Chondrocyte (in vitro differentiated cells): ENCODE measurements around the gene CALU. TPM values are rescaled to one million over a fixed set of nuclear protein-coding genes. Genes with fewer than 3 reads are reported as not detected.
A peak's percentile ranks its signal among the peaks of the same experiment; 100 is the strongest.

Experiments
- DNase-seq: peaks from one replicate; pipeline ENCODE4 v3.0.0; 2021; ENCODE audit warnings: mixed read lengths, low spot score
- H3K27ac Mint-ChIP-seq: one replicate; pipeline ENCODE4 v1.8.0; 2021; ENCODE audit warnings: mild to moderate bottlenecking, moderate library complexity, mixed read lengths; ENCODE audit not compliant: unreplicated experiment
- H3K27me3 Mint-ChIP-seq: 2 replicates; pipeline ENCODE4 v1.8.0; 2021; ENCODE audit warnings: low read depth, mixed read lengths
- H3K36me3 Mint-ChIP-seq: 2 replicates; pipeline ENCODE4 v1.8.0; 2021; ENCODE audit warnings: low read depth, mixed read lengths
- H3K4me1 Mint-ChIP-seq: 2 replicates; pipeline ENCODE4 v1.8.0; 2021; ENCODE audit warnings: low read depth, mild to moderate bottlenecking, mixed read lengths
- H3K4me3 Mint-ChIP-seq: one replicate; pipeline ENCODE4 v1.8.0; 2021; ENCODE audit warnings: mild to moderate bottlenecking, moderate library complexity, mixed read lengths; ENCODE audit not compliant: unreplicated experiment
- H3K9me3 Mint-ChIP-seq: 2 replicates; pipeline ENCODE4 v1.8.0; 2021; ENCODE audit warnings: low read depth, mixed read lengths
- CTCF ChIP-seq: fragments of 200-600 bp; sonication (generic); IDR thresholded peaks from 2 replicates; pipeline ENCODE4 v1.5.0; 2021; ENCODE audit warnings: antibody characterized with exemption, mild to moderate bottlenecking, moderate library complexity
- total RNA-seq: library from RNA; stranded (reverse); gene quantifications from 3 replicates; pipeline ENCODE4 v1.2.1, GENCODE V29; 2021

Gene CALU
- total RNA-seq, 1 donor from 2014 or later = 731 TPM

GRCh38 chr7:128697302-128697905 lies 41.8 kb upstream of the CALU start:
- peak; percentile 74 for TF ChIP-seq CTCF
- H3K4me1 Mint-ChIP-seq = peaks cover 14% of the 10 kb centered on the region
- no peaks in the 10 kb centered on the region for H3K36me3 Mint-ChIP-seq
- peaks cover 16% of the 10 kb centered on the region for H3K27me3 Mint-ChIP-seq
- peak overlapping the region; percentile 83 for H3K4me3 Mint-ChIP-seq
- H3K9me3 Mint-ChIP-seq = no peaks in the 10 kb centered on the region
- peak overlapping the region; percentile 59 for H3K27ac Mint-ChIP-seq
- DNase-seq = no peak

- no peaks in the 10 kb centered on the region for H3K36me3 Mint-ChIP-seq
- no peak for DNase-seq
- no peak overlapping the region for H3K27ac Mint-ChIP-seq
- TF ChIP-seq CTCF = no peak
- H3K9me3 Mint-ChIP-seq = no peaks in the 10 kb centered on the region
- peaks cover 16% of the 10 kb centered on the region for H3K27me3 Mint-ChIP-seq
- peaks cover 14% of the 10 kb centered on the region for H3K4me1 Mint-ChIP-seq
- no peak overlapping the region for H3K4me3 Mint-ChIP-seq
Measured at GRCh38 chr7:128699196-128699712, 39.9 kb upstream of the CALU start.

- peaks cover 16% of the 10 kb centered on the region for H3K27me3 Mint-ChIP-seq
- DNase-seq = no peak
- TF ChIP-seq CTCF = no peak
Measured at GRCh38 chr7:128699895-128700294, 39.3 kb upstream of the CALU start.

GRCh38 chr7:128701062-128701785 lies 37.9 kb upstream of the CALU start:
- peaks cover 15% of the 10 kb centered on the region for H3K27me3 Mint-ChIP-seq
- no peak for TF ChIP-seq CTCF
- peaks cover 14% of the 10 kb centered on the region for H3K4me1 Mint-ChIP-seq
- no peaks in the 10 kb centered on the region for H3K36me3 Mint-ChIP-seq
- DNase-seq = no peak
- no peaks in the 10 kb centered on the region for H3K9me3 Mint-ChIP-seq
- H3K4me3 Mint-ChIP-seq = no peak overlapping the region
- H3K27ac Mint-ChIP-seq = no peak overlapping the region

More at GRCh38 chr7:128699895-128700294, 39.3 kb upstream of the CALU start:
- no peak overlapping the region for H3K4me3 Mint-ChIP-seq
- H3K4me1 Mint-ChIP-seq = peaks cover 14% of the 10 kb centered on the region
- no peaks in the 10 kb centered on the region for H3K9me3 Mint-ChIP-seq
- H3K36me3 Mint-ChIP-seq = no peaks in the 10 kb centered on the region
- H3K27ac Mint-ChIP-seq = no peak overlapping the region

- H3K4me1 Mint-ChIP-seq = no peaks in the 10 kb centered on the region
- DNase-seq = no peak
- H3K27ac Mint-ChIP-seq = no peak overlapping the region
- H3K4me3 Mint-ChIP-seq = no peak overlapping the region
- H3K27me3 Mint-ChIP-seq = peaks cover 2% of the 10 kb centered on the region
- no peaks in the 10 kb centered on the region for H3K36me3 Mint-ChIP-seq
- no peak for TF ChIP-seq CTCF
- no peaks in the 10 kb centered on the region for H3K9me3 Mint-ChIP-seq
Measured at GRCh38 chr7:128703609-128704241, 35.4 kb upstream of the CALU start.
